Neural progenitor cell (in vitro differentiated cells): ENCODE data around the gene PPARGC1A.

ENCODE experiments used
- CTCF ChIP-seq: fragments of 200-600 bp; sonication (generic); IDR thresholded peaks from 2 replicates; pipeline ENCODE4 v1.5.1; 2017; ENCODE audit warnings: antibody characterized with exemption, mild to moderate bottlenecking
- EZH2 ChIP-seq: fragments of 200-600 bp; sonication (generic); IDR thresholded peaks from 2 replicates; pipeline ENCODE4 v1.6.1; 2017; ENCODE audit warnings: antibody characterized with exemption, mild to moderate bottlenecking, moderate library complexity
- EZH2phosphoT487 ChIP-seq: fragments of 200-600 bp; sonication (generic); IDR thresholded peaks from 2 replicates; pipeline ENCODE4 v1.6.1; 2017; ENCODE audit warnings: antibody characterized with exemption

GRCh38 chr4:23837371-23837770, 52.5 kb downstream of the PPARGC1A start:
- TF ChIP-seq CTCF = no peak
- TF ChIP-seq EZH2 = no peak
- TF ChIP-seq EZH2phosphoT487 = no peak
